ENCODE results near the gene C9orf78.

GRCh38 chr9:129802833-129803675 lies 32.0 kb downstream of the C9orf78 start, which contains the start of gene TOR1B:
- TF ChIP-seq POLR2A (IDR thresholded peaks at IDR 0.05) (peak; percentile 71), CTCF (IDR thresholded peaks at IDR 0.05) (no peak)
